ENCODE measurements around the gene ARHGDIG. TPM values are rescaled to one million over a fixed set of nuclear protein-coding genes. Genes with fewer than 3 reads are reported as not detected.

The ARHGDIG gene
- 1.8 to 3.8 TPM (median 2.5 TPM) in 5 replicates for total RNA-seq (2022; extraction: Qiagen RNA extraction; ENCODE audit: low read depth)

DNA sequence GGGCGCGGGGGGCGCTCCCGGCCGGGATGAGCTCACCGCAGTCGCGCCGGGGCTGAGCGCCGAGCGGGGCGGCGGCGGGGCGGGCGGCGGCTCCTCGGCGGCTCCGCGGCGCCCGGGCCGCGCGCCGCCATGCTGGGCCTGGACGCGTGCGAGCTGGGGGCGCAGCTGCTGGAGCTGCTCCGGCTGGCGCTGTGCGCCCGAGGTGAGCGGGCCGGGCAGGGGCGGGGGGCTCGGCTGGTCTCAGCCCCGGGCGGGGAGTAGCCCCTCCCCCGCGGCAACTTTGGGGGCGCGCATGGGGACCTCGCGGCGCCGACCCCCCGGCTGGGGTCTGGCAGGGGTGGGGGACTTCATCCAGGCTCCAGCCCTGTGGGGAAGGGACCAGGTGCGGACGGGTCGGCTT is at the start of gene ARHGDIG:
ARHGDIG (plus strand) TSS at position 40 of the 400 bp plus-strand sequence; CDS start at position 130, 90 bp downstream.

DNA sequence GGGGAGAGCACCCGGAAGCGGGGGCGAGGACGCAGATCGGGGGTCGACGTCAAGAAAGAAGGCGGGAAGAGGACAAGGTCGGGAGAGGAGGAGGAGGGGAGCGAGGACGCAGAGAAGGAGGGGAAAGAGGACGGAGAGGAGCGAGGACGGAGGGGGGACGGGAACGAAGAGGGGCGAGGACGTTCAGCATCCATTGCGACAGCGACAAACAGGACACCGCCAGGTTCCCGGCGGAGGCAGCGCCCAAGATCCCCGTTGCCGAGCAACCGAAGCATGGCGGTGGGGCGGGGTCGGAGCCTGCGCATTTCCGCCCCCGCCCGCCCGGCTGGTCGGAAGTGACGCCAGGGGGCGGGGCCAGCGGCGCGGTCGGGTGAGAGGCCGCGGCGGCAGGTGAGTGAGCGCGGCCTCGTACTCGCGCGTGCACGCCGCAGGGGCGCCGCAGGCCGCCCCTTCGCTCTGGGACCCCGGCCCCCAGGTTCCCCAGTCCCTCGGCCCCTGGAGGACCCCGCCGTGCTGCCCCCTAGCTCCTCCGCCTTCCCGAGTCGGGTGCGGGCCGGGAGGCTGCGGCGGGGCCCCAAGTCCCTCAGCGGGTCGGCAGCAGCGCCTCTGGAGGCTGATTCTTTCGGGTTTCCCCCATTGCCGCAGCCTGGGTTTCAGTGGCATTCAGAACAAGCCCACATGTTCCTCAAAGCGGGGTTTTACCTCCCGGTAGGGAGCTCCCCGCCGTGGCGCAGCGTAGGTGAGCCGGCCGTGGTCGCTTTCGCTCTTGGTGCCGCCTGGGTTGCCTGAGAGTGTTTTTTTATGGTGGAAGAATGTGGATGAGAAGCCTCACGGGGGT is 45.7 kb upstream of the ARHGDIG start, which contains the start of gene FAM234A:
FAM234A (plus strand) TSS at position 354 of the 838 bp plus-strand sequence. CDS start 19,593 bp downstream, outside the sequence.

GRCh38 chr16:275786-276232 is 4.6 kb upstream of the ARHGDIG start, which contains the start of gene RGS11:
Gene RGS11 (minus strand): TSS chr16:275944. CDS start chr16:275911, 33 bp downstream.

DNA sequence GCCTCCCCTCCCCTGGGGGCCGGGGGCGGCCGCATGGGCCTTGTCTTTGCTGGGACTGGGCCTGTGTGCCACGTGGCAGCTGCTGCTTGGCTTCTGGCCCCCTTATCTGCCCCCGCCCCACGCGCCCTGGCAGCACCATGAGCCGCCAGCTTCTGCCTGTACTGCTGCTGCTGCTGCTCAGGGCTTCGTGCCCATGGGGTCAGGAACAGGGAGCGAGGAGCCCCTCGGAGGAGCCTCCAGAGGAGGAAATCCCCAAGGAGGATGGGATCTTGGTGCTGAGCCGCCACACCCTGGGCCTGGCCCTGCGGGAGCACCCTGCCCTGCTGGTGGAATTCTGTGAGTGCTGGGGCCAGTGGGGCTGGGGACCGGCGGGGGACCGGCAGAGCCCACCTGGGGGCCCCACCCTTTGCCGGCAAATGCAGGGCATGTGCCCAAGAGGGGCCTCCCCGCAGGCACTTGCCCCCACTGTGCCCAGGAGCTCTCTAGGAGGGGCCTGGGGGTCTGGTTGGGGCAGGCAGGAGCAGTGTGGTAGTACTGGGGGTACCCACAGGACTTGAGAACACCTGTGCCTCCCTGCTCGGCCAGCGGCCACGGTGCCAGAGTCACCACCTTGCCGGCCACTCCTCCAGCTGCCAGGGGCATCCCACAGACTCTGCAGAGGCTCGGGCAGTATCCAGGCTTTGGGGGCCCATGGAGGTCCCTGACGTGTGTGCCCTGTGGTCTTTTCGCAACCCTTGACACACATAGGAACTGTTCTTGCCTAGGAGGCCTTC is 2.8 kb downstream of the ARHGDIG start, which contains the start of gene PDIA2:
PDIA2 (plus strand) TSS at position 132 of the 773 bp plus-strand sequence; CDS start at position 138, 6 bp downstream.

Other genes with a start within 250 kb of the ARHGDIG start
- gene POLR3K, start 227.0 kb upstream of the ARHGDIG start, total RNA-seq (2022; extraction: Qiagen RNA extraction; ENCODE audit: low read depth) = 37.5 to 43.1 TPM (median 41.6 TPM) in 5 replicates
- gene SNRNP25, start 226.8 kb upstream of the ARHGDIG start, total RNA-seq (2022; extraction: Qiagen RNA extraction; ENCODE audit: low read depth) = 59.6 to 78.0 TPM (median 75.6 TPM) in 5 replicates
- 19.8 to 32.1 TPM (median 28.4 TPM) in 5 replicates for gene RHBDF1, start 208.0 kb upstream of the ARHGDIG start, total RNA-seq (2022; extraction: Qiagen RNA extraction; ENCODE audit: low read depth)
- gene MPG, start 202.4 kb upstream of the ARHGDIG start, total RNA-seq (2022; extraction: Qiagen RNA extraction; ENCODE audit: low read depth) = 54.2 to 80.9 TPM (median 71.8 TPM) in 5 replicates
- 23.1 to 31.0 TPM (median 30.2 TPM) in 5 replicates for gene NPRL3, start 141.9 kb upstream of the ARHGDIG start, total RNA-seq (2022; extraction: Qiagen RNA extraction; ENCODE audit: low read depth)
- gene HBZ, start 127.9 kb upstream of the ARHGDIG start, total RNA-seq (2022; extraction: Qiagen RNA extraction; ENCODE audit: low read depth) = 0.13 TPM in 1 of 5 replicates, not detected in the others
- not detected in 5 replicates for gene HBM, start 114.6 kb upstream of the ARHGDIG start, total RNA-seq (2022; extraction: Qiagen RNA extraction; ENCODE audit: low read depth)
- 0.27 to 0.53 TPM (median 0.40 TPM) in 3 of 5 replicates, not detected in the others for gene HBA2, start 107.7 kb upstream of the ARHGDIG start, total RNA-seq (2022; extraction: Qiagen RNA extraction; ENCODE audit: low read depth)
- 0.91 to 1.6 TPM (median 1.3 TPM) in 5 replicates for gene HBA1, start 103.9 kb upstream of the ARHGDIG start, total RNA-seq (2022; extraction: Qiagen RNA extraction; ENCODE audit: low read depth)
- 4.6 to 8.4 TPM (median 7.2 TPM) in 5 replicates for gene HBQ1, start 100.1 kb upstream of the ARHGDIG start, total RNA-seq (2022; extraction: Qiagen RNA extraction; ENCODE audit: low read depth)
- 46.2 to 59.0 TPM (median 55.7 TPM) in 5 replicates for gene LUC7L, start 51.1 kb upstream of the ARHGDIG start, total RNA-seq (2022; extraction: Qiagen RNA extraction; ENCODE audit: low read depth)
- gene FAM234A, start 45.8 kb upstream of the ARHGDIG start, total RNA-seq (2022; extraction: Qiagen RNA extraction; ENCODE audit: low read depth) = 43.8 to 50.6 TPM (median 45.5 TPM) in 5 replicates
- 3.7 to 5.5 TPM (median 4.1 TPM) in 5 replicates for gene RGS11, start 4.6 kb upstream of the ARHGDIG start, total RNA-seq (2022; extraction: Qiagen RNA extraction; ENCODE audit: low read depth)
- 0.23 to 0.89 TPM (median 0.57 TPM) in 4 of 5 replicates, not detected in the other for gene PDIA2, start 2.6 kb downstream of the ARHGDIG start, total RNA-seq (2022; extraction: Qiagen RNA extraction; ENCODE audit: low read depth)
- 27.2 to 35.2 TPM (median 34.5 TPM) in 5 replicates for gene AXIN1, start 72.1 kb downstream of the ARHGDIG start, total RNA-seq (2022; extraction: Qiagen RNA extraction; ENCODE audit: low read depth)
- gene MRPL28, start 89.9 kb downstream of the ARHGDIG start, total RNA-seq (2022; extraction: Qiagen RNA extraction; ENCODE audit: low read depth) = 114 to 137 TPM (median 122 TPM) in 5 replicates
- gene PGAP6, start 101.4 kb downstream of the ARHGDIG start, total RNA-seq (2022; extraction: Qiagen RNA extraction; ENCODE audit: low read depth) = 22.4 to 38.6 TPM (median 36.8 TPM) in 5 replicates
- 265 to 436 TPM (median 422 TPM) in 5 replicates for gene NME4, start 116.6 kb downstream of the ARHGDIG start, total RNA-seq (2022; extraction: Qiagen RNA extraction; ENCODE audit: low read depth)
- 19.3 to 29.5 TPM (median 28.7 TPM) in 5 replicates for gene DECR2, start 121.3 kb downstream of the ARHGDIG start, total RNA-seq (2022; extraction: Qiagen RNA extraction; ENCODE audit: low read depth)
- 17.3 to 23.6 TPM (median 20.1 TPM) in 5 replicates for gene RAB11FIP3, start 145.1 kb downstream of the ARHGDIG start, total RNA-seq (2022; extraction: Qiagen RNA extraction; ENCODE audit: low read depth)
- 45.7 to 81.9 TPM (median 75.8 TPM) in 5 replicates for gene CAPN15, start 247.1 kb downstream of the ARHGDIG start, total RNA-seq (2022; extraction: Qiagen RNA extraction; ENCODE audit: low read depth)

Data from A549 treated with CpdA at 1 μM for 4 hours (cell line).